Stimulated activated naive B cell treated with anti-CD40 and anti-IgM and Interleukin-4, amounts not matched to agents 10 μg/mL and 1 μg/mL and 100 μg/mL, for 72 hours (primary cell): ENCODE data around the gene RBM19.

ENCODE experiments used
- ATAC-seq, 2 donors: fragments of 150-1000 bp; cut with Tn5 transposase; replicated peaks; 2 replicates each; pipeline ENCODE4 v1.10.0; 2021; ENCODE audit warnings: moderate library complexity in 1 of 2
- DNase-seq: peaks from one replicate; pipeline ENCODE4 v3.0.0; 2021
- H3K27ac Mint-ChIP-seq: one replicate; pipeline ENCODE4 v1.8.0; 2022; ENCODE audit warnings: mild to moderate bottlenecking, mixed read lengths
- H3K27me3 Mint-ChIP-seq, 2 donors: one replicate each; pipeline ENCODE4 v1.8.0; 2022; ENCODE audit warnings: mixed read lengths in 2 of 2
- H3K36me3 Mint-ChIP-seq, 2 donors: one replicate each; pipeline ENCODE4 v1.8.0; 2022; ENCODE audit warnings: mixed read lengths in 2 of 2, mild to moderate bottlenecking in 1 of 2
- H3K4me1 Mint-ChIP-seq, 2 donors: one replicate each; pipeline ENCODE4 v1.8.0; 2022; ENCODE audit warnings: mixed read lengths in 2 of 2, mild to moderate bottlenecking in 1 of 2
- H3K4me3 Mint-ChIP-seq, 2 donors: one replicate each; pipeline ENCODE4 v1.8.0; 2022; ENCODE audit warnings: mild to moderate bottlenecking in 2 of 2, mixed read lengths in 2 of 2, moderate library complexity in 1 of 2
- H3K9me3 Mint-ChIP-seq, 2 donors: one replicate each; pipeline ENCODE4 v1.8.0; 2022; ENCODE audit warnings: mixed read lengths in 2 of 2, mild to moderate bottlenecking in 1 of 2

RBM19 gene

GRCh38 chr12:113870035-113870434 is 96.1 kb downstream of the RBM19 start:
- Mint-ChIP-seq H3K27ac (no peak overlapping the region), H3K4me3 (no peak overlapping the region), H3K4me1 (peaks cover 6 to 10% of the 10 kb centered on the region in 2 donors), H3K27me3 (no peaks in the 10 kb centered on the region), H3K36me3 (peaks cover 33 to 51% of the 10 kb centered on the region in 2 donors), H3K9me3 (no peaks in the 10 kb centered on the region)
- ATAC-seq (no peak), DNase-seq (no peak)

- H3K4me1 Mint-ChIP-seq = peaks cover 19 to 22% of the 10 kb centered on the region in 2 donors
- H3K27ac Mint-ChIP-seq = no peak overlapping the region
- no peak overlapping the region for H3K4me3 Mint-ChIP-seq
- no peaks in the 10 kb centered on the region for H3K27me3 Mint-ChIP-seq
- H3K36me3 Mint-ChIP-seq = peaks cover 22 to 44% of the 10 kb centered on the region in 2 donors
- ATAC-seq (no peak), DNase-seq (no peak)
- no peaks in the 10 kb centered on the region for H3K9me3 Mint-ChIP-seq
Measured at GRCh38 chr12:113868365-113868764, 97.8 kb downstream of the RBM19 start.

GRCh38 chr12:113867258-113867657 is 98.9 kb downstream of the RBM19 start:
- peaks cover 29 to 33% of the 10 kb centered on the region in 2 donors for H3K4me1 Mint-ChIP-seq

GRCh38 chr12:113866496-113866895 is 99.6 kb downstream of the RBM19 start:
- no peaks in the 10 kb centered on the region for H3K27me3 Mint-ChIP-seq
- no peaks in the 10 kb centered on the region for H3K9me3 Mint-ChIP-seq
- no peak for ATAC-seq
- no peak for DNase-seq
- H3K4me1 Mint-ChIP-seq = peaks cover 34 to 40% of the 10 kb centered on the region in 2 donors
- no peak overlapping the region for H3K27ac Mint-ChIP-seq
- peaks cover 26 to 56% of the 10 kb centered on the region in 2 donors for H3K36me3 Mint-ChIP-seq
- H3K4me3 Mint-ChIP-seq = no peak overlapping the region

More at GRCh38 chr12:113867258-113867657, 98.9 kb downstream of the RBM19 start:
- H3K27me3 Mint-ChIP-seq = no peaks in the 10 kb centered on the region
- DNase-seq (no peak), ATAC-seq (no peak)
- no peak overlapping the region for H3K4me3 Mint-ChIP-seq
- no peak overlapping the region for H3K27ac Mint-ChIP-seq
- H3K9me3 Mint-ChIP-seq = no peaks in the 10 kb centered on the region
- H3K36me3 Mint-ChIP-seq = peaks cover 22 to 50% of the 10 kb centered on the region in 2 donors

GRCh38 chr12:113863455-113863845 is 102.7 kb downstream of the RBM19 start:
- peaks cover 35 to 44% of the 10 kb centered on the region in 2 donors for H3K4me1 Mint-ChIP-seq
- H3K9me3 Mint-ChIP-seq = no peaks in the 10 kb centered on the region
- ATAC-seq (no peak), DNase-seq (no peak)
- H3K27ac Mint-ChIP-seq = no peak overlapping the region
- H3K4me3 Mint-ChIP-seq = no peak overlapping the region
- H3K27me3 Mint-ChIP-seq = no peaks in the 10 kb centered on the region
- H3K36me3 Mint-ChIP-seq = peaks cover 26 to 54% of the 10 kb centered on the region in 2 donors

- no peaks in the 10 kb centered on the region for H3K27me3 Mint-ChIP-seq
- H3K36me3 Mint-ChIP-seq = peaks cover 32 to 60% of the 10 kb centered on the region in 2 donors
- DNase-seq (peak; percentile 22), ATAC-seq (peak; percentile 79 to 83)
- no peaks in the 10 kb centered on the region for H3K9me3 Mint-ChIP-seq
- no peak overlapping the region for H3K27ac Mint-ChIP-seq
- peaks cover 35 to 44% of the 10 kb centered on the region in 2 donors for H3K4me1 Mint-ChIP-seq
- H3K4me3 Mint-ChIP-seq = peak overlapping the region in 1 of 2 donors; percentile 21
Measured at GRCh38 chr12:113862590-113863454, 103.3 kb downstream of the RBM19 start.

- Mint-ChIP-seq H3K9me3 (no peaks in the 10 kb centered on the region), H3K36me3 (peaks cover 39 to 65% of the 10 kb centered on the region in 2 donors), H3K27me3 (no peaks in the 10 kb centered on the region), H3K4me1 (peaks cover 35 to 44% of the 10 kb centered on the region in 2 donors), H3K27ac (peak overlapping the region; percentile 34), H3K4me3 (no peak overlapping the region)
- ATAC-seq (no peak), DNase-seq (no peak)
Measured at GRCh38 chr12:113861708-113862312, 104.3 kb downstream of the RBM19 start.

GRCh38 chr12:113860950-113861349 is 105.2 kb downstream of the RBM19 start:
- H3K36me3 Mint-ChIP-seq = peaks cover 42 to 67% of the 10 kb centered on the region in 2 donors
- no peaks in the 10 kb centered on the region for H3K27me3 Mint-ChIP-seq
- DNase-seq (no peak), ATAC-seq (no peak)
- H3K4me1 Mint-ChIP-seq = peaks cover 35 to 44% of the 10 kb centered on the region in 2 donors
- no peak overlapping the region for H3K4me3 Mint-ChIP-seq
- no peaks in the 10 kb centered on the region for H3K9me3 Mint-ChIP-seq
- no peak overlapping the region for H3K27ac Mint-ChIP-seq

GRCh38 chr12:113860059-113860820 is 105.9 kb downstream of the RBM19 start:
- Mint-ChIP-seq H3K9me3 (no peaks in the 10 kb centered on the region), H3K27me3 (no peaks in the 10 kb centered on the region), H3K36me3 (peaks cover 40 to 67% of the 10 kb centered on the region in 2 donors), H3K27ac (no peak overlapping the region), H3K4me1 (peaks cover 34 to 40% of the 10 kb centered on the region in 2 donors), H3K4me3 (no peak overlapping the region)
- DNase-seq (no peak), ATAC-seq (no peak)

- DNase-seq (no peak), ATAC-seq (no peak)
- Mint-ChIP-seq H3K36me3 (peaks cover 43 to 69% of the 10 kb centered on the region in 2 donors), H3K4me1 (peaks cover 22 to 27% of the 10 kb centered on the region in 2 donors), H3K4me3 (no peak overlapping the region), H3K9me3 (no peaks in the 10 kb centered on the region), H3K27me3 (no peaks in the 10 kb centered on the region), H3K27ac (no peak overlapping the region)
Measured at GRCh38 chr12:113858841-113859386, 107.2 kb downstream of the RBM19 start.

- Mint-ChIP-seq H3K36me3 (peaks cover 48 to 74% of the 10 kb centered on the region in 2 donors), H3K27me3 (no peaks in the 10 kb centered on the region), H3K27ac (no peak overlapping the region), H3K4me1 (peaks cover 7 to 12% of the 10 kb centered on the region in 2 donors), H3K4me3 (no peak overlapping the region), H3K9me3 (no peaks in the 10 kb centered on the region)
- no peak for ATAC-seq
- no peak for DNase-seq
Measured at GRCh38 chr12:113857371-113857770, 108.8 kb downstream of the RBM19 start.

- H3K9me3 Mint-ChIP-seq = no peaks in the 10 kb centered on the region
- H3K4me1 Mint-ChIP-seq = no peaks in the 10 kb centered on the region
- no peaks in the 10 kb centered on the region for H3K27me3 Mint-ChIP-seq
- DNase-seq (no peak), ATAC-seq (no peak)
- H3K4me3 Mint-ChIP-seq = no peak overlapping the region
- H3K36me3 Mint-ChIP-seq = peaks cover 44 to 71% of the 10 kb centered on the region in 2 donors
- no peak overlapping the region for H3K27ac Mint-ChIP-seq
Measured at GRCh38 chr12:113855998-113856397, 110.1 kb downstream of the RBM19 start.

- H3K9me3 Mint-ChIP-seq = no peaks in the 10 kb centered on the region
- H3K27ac Mint-ChIP-seq = no peak overlapping the region
- no peak overlapping the region for H3K4me3 Mint-ChIP-seq
- H3K36me3 Mint-ChIP-seq = peaks cover 46 to 79% of the 10 kb centered on the region in 2 donors
- no peaks in the 10 kb centered on the region for H3K4me1 Mint-ChIP-seq
- H3K27me3 Mint-ChIP-seq = no peaks in the 10 kb centered on the region
- DNase-seq = no peak
- ATAC-seq = no peak
Measured at GRCh38 chr12:113854385-113855142, 111.6 kb downstream of the RBM19 start.
